DND-41 (cell line): ENCODE measurements around the gene KIR2DL4.
"Not testable (repeated sequence)": the region's sequence is repeated elsewhere in the genome, so short reads cannot be mapped to it uniquely, and the experiment has no call there.

ENCODE experiments used
- EZH2 ChIP-seq: IDR thresholded peaks from 3 replicates; pipeline ENCODE4 v1.6.1; 2012; ENCODE audit warnings: borderline replicate concordance, low read depth, mild to moderate bottlenecking, moderate library complexity, low read length, inconsistent platforms; ENCODE audit not compliant: severe bottlenecking
- TF ChIP-seq, protein P1 (sequence below): IDR thresholded peaks from 2 replicates; pipeline ENCODE4 v1.5.1; 2012; ENCODE audit warnings: borderline replicate concordance, low read length, moderate library complexity, mild to moderate bottlenecking; ENCODE audit not compliant: poor library complexity, severe bottlenecking; ENCODE audit errors: extremely low read depth

DNA sequence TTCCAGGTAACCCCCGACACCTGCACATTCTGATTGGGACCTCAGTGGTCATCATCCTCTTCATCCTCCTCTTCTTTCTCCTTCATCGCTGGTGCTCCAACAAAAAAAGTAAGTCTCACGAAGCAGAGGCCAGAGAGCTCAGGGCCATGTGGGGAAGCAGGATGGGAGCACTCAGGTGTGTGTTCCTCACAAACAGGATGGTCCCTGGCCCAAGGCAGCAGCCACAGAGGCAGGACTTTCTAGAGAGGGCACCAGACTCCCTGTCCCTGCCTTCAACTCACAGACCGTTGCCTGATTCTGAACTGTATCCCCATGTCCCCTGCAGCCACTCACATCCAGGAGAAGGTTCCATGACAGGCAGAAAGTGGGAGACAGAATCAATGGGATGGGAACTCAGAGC lies 20.5 kb upstream of the KIR2DL4 start:
- TF ChIP-seq, protein P1, sequence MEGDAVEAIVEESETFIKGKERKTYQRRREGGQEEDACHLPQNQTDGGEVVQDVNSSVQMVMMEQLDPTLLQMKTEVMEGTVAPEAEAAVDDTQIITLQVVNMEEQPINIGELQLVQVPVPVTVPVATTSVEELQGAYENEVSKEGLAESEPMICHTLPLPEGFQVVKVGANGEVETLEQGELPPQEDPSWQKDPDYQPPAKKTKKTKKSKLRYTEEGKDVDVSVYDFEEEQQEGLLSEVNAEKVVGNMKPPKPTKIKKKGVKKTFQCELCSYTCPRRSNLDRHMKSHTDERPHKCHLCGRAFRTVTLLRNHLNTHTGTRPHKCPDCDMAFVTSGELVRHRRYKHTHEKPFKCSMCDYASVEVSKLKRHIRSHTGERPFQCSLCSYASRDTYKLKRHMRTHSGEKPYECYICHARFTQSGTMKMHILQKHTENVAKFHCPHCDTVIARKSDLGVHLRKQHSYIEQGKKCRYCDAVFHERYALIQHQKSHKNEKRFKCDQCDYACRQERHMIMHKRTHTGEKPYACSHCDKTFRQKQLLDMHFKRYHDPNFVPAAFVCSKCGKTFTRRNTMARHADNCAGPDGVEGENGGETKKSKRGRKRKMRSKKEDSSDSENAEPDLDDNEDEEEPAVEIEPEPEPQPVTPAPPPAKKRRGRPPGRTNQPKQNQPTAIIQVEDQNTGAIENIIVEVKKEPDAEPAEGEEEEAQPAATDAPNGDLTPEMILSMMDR, result not testable (repeated sequence)
- TF ChIP-seq EZH2, result not testable (repeated sequence)
